Measurements from ENCODE around the gene HBG2.

DNA sequence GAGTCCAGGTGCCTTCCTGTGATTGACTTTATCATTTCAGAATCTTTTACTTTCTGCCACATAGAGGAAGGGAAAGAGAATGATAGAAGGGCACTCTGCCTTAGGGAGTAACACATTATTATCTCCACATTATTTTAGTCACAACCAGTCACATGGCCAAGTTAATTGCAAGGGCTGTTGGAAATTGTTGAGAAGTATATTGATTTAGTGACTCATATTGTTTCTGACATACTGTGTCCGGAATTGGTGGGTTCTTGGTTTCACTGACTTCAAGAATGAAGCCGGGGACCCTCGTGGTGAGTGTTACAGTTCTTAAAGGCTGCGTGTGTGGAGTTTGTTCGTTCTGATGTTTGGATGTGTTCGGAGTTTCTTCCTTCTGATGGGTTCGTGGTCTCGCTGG is 38.4 kb upstream of the HBG2 start:
- TF ChIP-seq TARDBP (IDR thresholded peaks at IDR 0.05), result no peak
- TF ChIP-seq FOXK2 (IDR thresholded peaks at IDR 0.05), result no peak
- no peak for TF ChIP-seq LEF1 (IDR thresholded peaks at IDR 0.05; ENCODE audit: borderline replicate concordance)
- no peak for TF ChIP-seq SUZ12 (IDR thresholded peaks at IDR 0.05)
- TF ChIP-seq BHLHE40 (IDR thresholded peaks at IDR 0.05; ENCODE audit: borderline replicate concordance), result no peak
